Mesothelial cell of epicardium (in vitro differentiated cells): ENCODE data around the gene RUNX2. TPM values are rescaled to one million over a fixed set of nuclear protein-coding genes. Genes with fewer than 3 reads are reported as not detected.

ENCODE experiments used
- DNase-seq, 2 experiments: peaks; one replicate each; pipeline ENCODE4 v3.0.0; 2021; ENCODE audit warnings: low spot score in 2 of 2; ENCODE audit not compliant: unreplicated experiment in 2 of 2
- H3K27ac Mint-ChIP-seq: 2 replicates; pipeline ENCODE4 v1.8.0; 2021; ENCODE audit warnings: mixed read lengths
- H3K27me3 Mint-ChIP-seq: 2 replicates; pipeline ENCODE4 v1.8.0; 2021; ENCODE audit warnings: low read depth, mixed read lengths
- H3K36me3 Mint-ChIP-seq: 2 replicates; pipeline ENCODE4 v1.8.0; 2021; ENCODE audit warnings: mixed read lengths
- H3K4me1 Mint-ChIP-seq: 2 replicates; pipeline ENCODE4 v1.8.0; 2021; ENCODE audit warnings: mixed read lengths
- H3K4me3 Mint-ChIP-seq: 2 replicates; pipeline ENCODE4 v1.8.0; 2021; ENCODE audit warnings: mild to moderate bottlenecking, moderate library complexity, mixed read lengths
- H3K9me3 Mint-ChIP-seq: 2 replicates; pipeline ENCODE4 v1.8.0; 2021; ENCODE audit warnings: mixed read lengths
- CTCF ChIP-seq: fragments of 200-600 bp; sonication (generic); IDR thresholded peaks from one replicate; pipeline ENCODE4 v1.5.0; 2021; ENCODE audit warnings: antibody characterized with exemption; ENCODE audit not compliant: unreplicated experiment
- total RNA-seq: library from RNA; stranded (reverse); gene quantifications from 3 replicates; pipeline ENCODE4 v1.2.1, GENCODE V29; 2021

The RUNX2 gene
- total RNA-seq, 1 donor from 2014 or later = 4.4 TPM

DNA sequence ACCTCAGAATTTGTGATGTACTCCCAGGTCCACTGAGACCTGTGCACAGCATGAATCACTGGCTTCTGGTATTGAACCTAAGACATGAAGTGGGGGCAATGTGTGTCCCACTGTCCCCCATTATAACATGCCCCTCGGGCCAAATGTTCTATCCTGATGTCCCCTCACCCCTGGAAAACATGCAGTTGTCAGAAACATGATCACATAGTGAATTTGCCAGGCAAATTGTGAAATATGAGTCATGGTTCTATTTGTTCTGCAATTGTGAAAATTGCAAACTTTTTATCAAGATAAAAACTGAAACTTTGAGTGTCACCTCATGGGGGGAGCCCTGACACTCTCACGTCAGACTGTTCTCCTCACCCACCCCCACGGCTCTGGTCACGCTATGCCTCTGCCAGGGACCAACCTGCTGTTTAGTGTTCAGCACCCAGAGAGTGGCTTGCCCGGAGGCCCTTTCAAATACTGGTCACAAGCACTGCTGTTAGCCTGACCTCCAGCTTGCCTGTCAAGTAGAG is 382.2 kb downstream of the RUNX2 start:
- Mint-ChIP-seq H3K4me3 (no peak overlapping the region), H3K36me3 (no peaks in the 10 kb centered on the region), H3K4me1 (peaks cover 15% of the 10 kb centered on the region), H3K27ac (no peak overlapping the region), H3K27me3 (peaks cover 1% of the 10 kb centered on the region), H3K9me3 (no peaks in the 10 kb centered on the region)
- DNase-seq = no peak
- no peak for TF ChIP-seq CTCF

GRCh38 chr6:45712076-45712475 is 383.9 kb downstream of the RUNX2 start:
- no peak for TF ChIP-seq CTCF
- no peak overlapping the region for H3K4me3 Mint-ChIP-seq
- peaks cover 7% of the 10 kb centered on the region for H3K27me3 Mint-ChIP-seq
- DNase-seq = no peak
- H3K27ac Mint-ChIP-seq = no peak overlapping the region
- no peaks in the 10 kb centered on the region for H3K9me3 Mint-ChIP-seq
- H3K4me1 Mint-ChIP-seq = peaks cover 15% of the 10 kb centered on the region
- H3K36me3 Mint-ChIP-seq = no peaks in the 10 kb centered on the region

GRCh38 chr6:45712786-45713185 is 384.7 kb downstream of the RUNX2 start:
- Mint-ChIP-seq H3K27me3 (peaks cover 9% of the 10 kb centered on the region), H3K4me1 (peaks cover 15% of the 10 kb centered on the region), H3K36me3 (no peaks in the 10 kb centered on the region), H3K27ac (no peak overlapping the region), H3K4me3 (no peak overlapping the region), H3K9me3 (no peaks in the 10 kb centered on the region)
- TF ChIP-seq CTCF = no peak
- DNase-seq = no peak

Other genes starting within 250 kb of the RUNX2 start
- 21.1 to 24.8 TPM (median 23.2 TPM) in 3 replicates for gene SUPT3H, start 49.6 kb downstream of the RUNX2 start, total RNA-seq